ENCODE data around the gene DNAH5. TPM values are rescaled to one million over a fixed set of nuclear protein-coding genes. Genes with fewer than 3 reads are reported as not detected.

DNAH5 gene
- total RNA-seq, 1 donor, result 0.36 TPM

DNA sequence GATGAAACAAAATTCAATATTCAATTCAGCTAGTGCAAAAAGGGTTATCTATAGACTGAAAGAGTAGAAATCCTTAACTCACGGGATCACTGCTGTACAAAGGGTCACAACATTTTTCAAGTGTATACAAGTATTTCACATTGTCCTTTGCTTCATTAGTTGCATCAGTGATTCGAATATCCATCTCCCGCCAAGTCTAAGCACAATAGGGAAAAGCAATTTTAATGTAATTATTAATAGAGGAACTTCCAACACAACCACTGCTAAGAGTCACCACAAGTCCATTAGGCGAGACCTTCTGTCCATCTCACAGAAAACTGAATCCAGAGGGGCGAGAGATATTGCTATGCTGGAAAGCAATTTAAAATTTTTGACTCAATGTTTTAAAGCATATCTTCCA lies 27.4 kb downstream of the DNAH5 start:
- no peaks in the 10 kb centered on the region for H3K4me1 ChIP-seq (ENCODE audit: insufficient read depth, low read length)
- H3K4me3 ChIP-seq (ENCODE audit: insufficient read depth, low read length), result no peak overlapping the region
- H3K27me3 ChIP-seq (ENCODE audit: insufficient read depth, low read length), result no peaks in the 10 kb centered on the region
- TF ChIP-seq, protein P1, sequence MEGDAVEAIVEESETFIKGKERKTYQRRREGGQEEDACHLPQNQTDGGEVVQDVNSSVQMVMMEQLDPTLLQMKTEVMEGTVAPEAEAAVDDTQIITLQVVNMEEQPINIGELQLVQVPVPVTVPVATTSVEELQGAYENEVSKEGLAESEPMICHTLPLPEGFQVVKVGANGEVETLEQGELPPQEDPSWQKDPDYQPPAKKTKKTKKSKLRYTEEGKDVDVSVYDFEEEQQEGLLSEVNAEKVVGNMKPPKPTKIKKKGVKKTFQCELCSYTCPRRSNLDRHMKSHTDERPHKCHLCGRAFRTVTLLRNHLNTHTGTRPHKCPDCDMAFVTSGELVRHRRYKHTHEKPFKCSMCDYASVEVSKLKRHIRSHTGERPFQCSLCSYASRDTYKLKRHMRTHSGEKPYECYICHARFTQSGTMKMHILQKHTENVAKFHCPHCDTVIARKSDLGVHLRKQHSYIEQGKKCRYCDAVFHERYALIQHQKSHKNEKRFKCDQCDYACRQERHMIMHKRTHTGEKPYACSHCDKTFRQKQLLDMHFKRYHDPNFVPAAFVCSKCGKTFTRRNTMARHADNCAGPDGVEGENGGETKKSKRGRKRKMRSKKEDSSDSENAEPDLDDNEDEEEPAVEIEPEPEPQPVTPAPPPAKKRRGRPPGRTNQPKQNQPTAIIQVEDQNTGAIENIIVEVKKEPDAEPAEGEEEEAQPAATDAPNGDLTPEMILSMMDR (IDR thresholded peaks at IDR 0.05; ENCODE audit: extremely low read depth, low read depth, low read length), result no peak
- no peaks in the 10 kb centered on the region for H3K36me3 ChIP-seq (ENCODE audit: insufficient read depth, low read length)
- DNase-seq (ENCODE audit: insufficient read length, low spot score, missing footprints), result no peak
- H4K20me1 ChIP-seq (ENCODE audit: insufficient read depth, low read length), result no peaks in the 10 kb centered on the region
- no peaks in the 10 kb centered on the region for H3K9me3 ChIP-seq (ENCODE audit: low read depth, low read length)
- no peak overlapping the region for H3K27ac ChIP-seq (ENCODE audit: low read depth, low read length)
- H3K4me2 ChIP-seq (ENCODE audit: insufficient read depth, low read length), result no peak overlapping the region
- H3K79me2 ChIP-seq (ENCODE audit: insufficient read depth, low read length), result no peaks in the 10 kb centered on the region
- no peak overlapping the region for H2AFZ ChIP-seq (ENCODE audit: low read length)

DNA sequence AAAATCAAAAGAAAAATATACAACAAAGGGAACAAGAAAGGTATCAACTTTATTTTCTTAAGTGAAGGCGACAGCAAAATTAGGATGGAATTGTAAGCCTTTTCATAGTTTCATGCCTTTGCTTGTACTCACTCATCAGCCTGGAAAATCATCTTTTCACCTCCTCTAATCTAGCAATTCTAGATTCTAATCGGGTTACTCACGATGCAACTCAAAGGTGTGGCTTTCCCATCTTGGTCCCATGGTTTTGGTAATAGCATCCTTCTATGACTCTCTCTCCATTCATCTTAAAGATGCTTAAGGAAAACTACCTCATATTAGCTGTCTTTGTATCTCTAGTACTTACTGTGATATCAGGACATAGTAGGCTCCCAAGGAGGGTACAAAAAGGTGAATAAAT lies 30.5 kb downstream of the DNAH5 start:
- H3K4me1 ChIP-seq (ENCODE audit: insufficient read depth, low read length), result no peaks in the 10 kb centered on the region
- H2AFZ ChIP-seq (ENCODE audit: low read length), result no peak overlapping the region
- no peak overlapping the region for H3K27ac ChIP-seq (ENCODE audit: low read depth, low read length)
- H3K27me3 ChIP-seq (ENCODE audit: insufficient read depth, low read length), result no peaks in the 10 kb centered on the region
- H3K79me2 ChIP-seq (ENCODE audit: insufficient read depth, low read length), result no peaks in the 10 kb centered on the region
- DNase-seq (ENCODE audit: insufficient read length, low spot score, missing footprints), result no peak
- no peaks in the 10 kb centered on the region for H3K9me3 ChIP-seq (ENCODE audit: low read depth, low read length)
- no peaks in the 10 kb centered on the region for H4K20me1 ChIP-seq (ENCODE audit: insufficient read depth, low read length)
- no peak overlapping the region for H3K4me3 ChIP-seq (ENCODE audit: insufficient read depth, low read length)
- no peaks in the 10 kb centered on the region for H3K36me3 ChIP-seq (ENCODE audit: insufficient read depth, low read length)
- TF ChIP-seq, protein P1 (IDR thresholded peaks at IDR 0.05; ENCODE audit: extremely low read depth, low read depth, low read length), result no peak
- H3K4me2 ChIP-seq (ENCODE audit: insufficient read depth, low read length), result no peak overlapping the region

DNA sequence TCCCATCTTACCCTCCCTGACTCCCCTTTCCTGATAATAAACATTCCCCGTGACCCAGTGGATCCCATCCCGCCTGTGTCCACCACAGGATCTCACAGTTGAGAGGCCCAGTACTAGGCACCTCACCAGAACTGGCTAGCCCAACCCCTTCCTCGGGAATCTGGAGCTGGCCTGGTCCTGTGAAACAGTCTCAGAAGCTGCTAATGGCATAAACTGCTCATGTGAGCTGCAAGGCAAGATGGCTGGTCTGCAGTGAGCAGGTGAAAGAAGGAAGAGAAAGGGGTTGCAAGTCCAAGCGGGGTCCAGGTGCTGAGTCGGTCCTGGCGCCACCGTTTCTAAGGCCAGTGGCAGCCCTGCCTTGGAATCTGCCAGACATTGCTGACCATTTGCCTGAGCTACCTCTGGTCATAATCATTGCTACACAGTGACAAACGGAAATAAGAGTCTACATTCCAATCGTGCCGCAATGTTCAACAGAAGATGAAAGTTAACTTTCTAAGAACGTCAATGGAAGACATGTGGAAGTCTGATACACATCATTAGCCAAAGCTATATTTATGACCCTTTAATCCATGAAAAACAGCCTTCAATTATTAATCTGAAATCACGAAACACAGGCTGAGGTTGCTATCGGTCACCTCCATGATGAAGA lies 33.7 kb downstream of the DNAH5 start:
- TF ChIP-seq, protein P1 (IDR thresholded peaks at IDR 0.05; ENCODE audit: extremely low read depth, low read depth, low read length), result no peak
- no peak overlapping the region for H3K4me3 ChIP-seq (ENCODE audit: insufficient read depth, low read length)
- no peak overlapping the region for H2AFZ ChIP-seq (ENCODE audit: low read length)
- H3K9me3 ChIP-seq (ENCODE audit: low read depth, low read length), result no peaks in the 10 kb centered on the region
- H3K27ac ChIP-seq (ENCODE audit: low read depth, low read length), result no peak overlapping the region
- H3K36me3 ChIP-seq (ENCODE audit: insufficient read depth, low read length), result no peaks in the 10 kb centered on the region
- no peak overlapping the region for H3K4me2 ChIP-seq (ENCODE audit: insufficient read depth, low read length)
- H3K4me1 ChIP-seq (ENCODE audit: insufficient read depth, low read length), result no peaks in the 10 kb centered on the region
- H4K20me1 ChIP-seq (ENCODE audit: insufficient read depth, low read length), result no peaks in the 10 kb centered on the region
- no peak for DNase-seq (ENCODE audit: insufficient read length, low spot score, missing footprints)
- H3K27me3 ChIP-seq (ENCODE audit: insufficient read depth, low read length), result no peaks in the 10 kb centered on the region
- H3K79me2 ChIP-seq (ENCODE audit: insufficient read depth, low read length), result no peaks in the 10 kb centered on the region

DNA sequence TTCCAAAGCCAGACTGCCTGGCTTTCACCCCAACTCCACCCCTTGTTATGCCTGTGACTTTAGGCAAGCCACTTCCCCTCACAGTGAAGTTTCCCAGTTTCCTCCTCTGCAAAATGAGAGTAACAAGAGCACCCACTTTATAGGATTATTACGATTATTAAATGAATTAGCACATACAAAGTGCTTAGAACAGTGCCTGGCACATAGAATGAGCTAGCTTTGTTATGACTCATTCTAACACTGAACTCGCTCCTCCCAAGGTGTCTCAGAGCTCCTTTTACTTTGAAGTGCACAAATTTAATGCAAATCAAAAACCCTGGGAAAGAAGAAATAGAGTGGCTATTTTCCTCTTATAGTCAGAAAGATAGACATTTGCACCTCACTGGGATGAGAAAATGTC lies 34.3 kb downstream of the DNAH5 start:
- no peak overlapping the region for H3K4me2 ChIP-seq (ENCODE audit: insufficient read depth, low read length)
- H3K4me3 ChIP-seq (ENCODE audit: insufficient read depth, low read length), result no peak overlapping the region
- H3K27me3 ChIP-seq (ENCODE audit: insufficient read depth, low read length), result no peaks in the 10 kb centered on the region
- TF ChIP-seq, protein P1 (IDR thresholded peaks at IDR 0.05; ENCODE audit: extremely low read depth, low read depth, low read length), result no peak
- H2AFZ ChIP-seq (ENCODE audit: low read length), result no peak overlapping the region
- no peaks in the 10 kb centered on the region for H3K36me3 ChIP-seq (ENCODE audit: insufficient read depth, low read length)
- H3K27ac ChIP-seq (ENCODE audit: low read depth, low read length), result no peak overlapping the region
- DNase-seq (ENCODE audit: insufficient read length, low spot score, missing footprints), result no peak
- H3K79me2 ChIP-seq (ENCODE audit: insufficient read depth, low read length), result no peaks in the 10 kb centered on the region
- H3K9me3 ChIP-seq (ENCODE audit: low read depth, low read length), result no peaks in the 10 kb centered on the region
- no peaks in the 10 kb centered on the region for H4K20me1 ChIP-seq (ENCODE audit: insufficient read depth, low read length)
- no peaks in the 10 kb centered on the region for H3K4me1 ChIP-seq (ENCODE audit: insufficient read depth, low read length)

Measured in osteoblast (primary cell).